HEK293T (cell line): ENCODE data around the gene MT1B.

ENCODE experiments used
- ARNT ChIP-seq: fragments of 450-650 bp; IDR thresholded peaks from 2 replicates; pipeline ENCODE4 v1.6.1; 2017; ENCODE audit warnings: mild to moderate bottlenecking
- ELF4 ChIP-seq: fragments of 450-650 bp; IDR thresholded peaks from 2 replicates; pipeline ENCODE4 v1.6.1; 2017; ENCODE audit warnings: antibody characterized with exemption
- FOXA1 ChIP-seq: fragments of 450-650 bp; IDR thresholded peaks from 2 replicates; pipeline ENCODE4 v1.6.1; 2016; ENCODE audit warnings: mild to moderate bottlenecking
- FOXM1 ChIP-seq: fragments of 450-650 bp; IDR thresholded peaks from 2 replicates; pipeline ENCODE4 v1.6.1; 2017; ENCODE audit warnings: mild to moderate bottlenecking, borderline replicate concordance
- HDGF ChIP-seq: fragments of 450-650 bp; IDR thresholded peaks from 2 replicates; pipeline ENCODE4 v1.6.1; 2017; ENCODE audit warnings: antibody characterized with exemption, borderline replicate concordance
- NFRKB ChIP-seq: fragments of 450-650 bp; IDR thresholded peaks from 2 replicates; pipeline ENCODE4 v1.6.1; 2016; ENCODE audit warnings: mild to moderate bottlenecking, moderate library complexity
- SP1 ChIP-seq: fragments of 450-650 bp; IDR thresholded peaks from 2 replicates; pipeline ENCODE4 v1.6.1; 2017
- SUZ12 ChIP-seq: fragments of 450-650 bp; IDR thresholded peaks from 2 replicates; pipeline ENCODE4 v1.6.1; 2016; ENCODE audit warnings: mild to moderate bottlenecking
- TF ChIP-seq, protein P1 (sequence below): fragments of 450-650 bp; IDR thresholded peaks from 2 replicates; pipeline ENCODE4 v1.6.1; 2016

DNA sequence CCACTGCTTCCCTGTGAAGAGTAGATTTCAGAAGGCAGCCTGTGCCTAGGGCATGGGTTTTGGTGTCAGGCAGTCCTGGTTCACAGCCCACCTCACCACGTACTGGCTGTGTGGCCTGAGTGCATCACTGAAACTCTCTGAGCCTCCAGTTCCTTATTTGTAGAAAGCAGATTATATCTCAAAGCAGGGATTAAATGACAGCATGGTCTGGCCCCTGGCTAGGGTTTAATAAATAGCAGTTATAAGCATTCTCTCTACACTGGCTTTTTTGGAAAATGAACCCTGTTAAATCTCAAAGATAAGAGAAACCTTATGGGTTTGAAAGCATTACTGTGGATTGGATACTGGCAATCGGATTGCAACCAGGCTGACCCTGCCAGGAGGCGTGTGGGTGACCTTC is 22.2 kb upstream of the MT1B start:
- TF ChIP-seq SP1 (no peak), HDGF (no peak), FOXA1 (no peak), SUZ12 (no peak), ELF4 (no peak), NFRKB (no peak), FOXM1 (no peak), ARNT (no peak)
- TF ChIP-seq, protein P1, sequence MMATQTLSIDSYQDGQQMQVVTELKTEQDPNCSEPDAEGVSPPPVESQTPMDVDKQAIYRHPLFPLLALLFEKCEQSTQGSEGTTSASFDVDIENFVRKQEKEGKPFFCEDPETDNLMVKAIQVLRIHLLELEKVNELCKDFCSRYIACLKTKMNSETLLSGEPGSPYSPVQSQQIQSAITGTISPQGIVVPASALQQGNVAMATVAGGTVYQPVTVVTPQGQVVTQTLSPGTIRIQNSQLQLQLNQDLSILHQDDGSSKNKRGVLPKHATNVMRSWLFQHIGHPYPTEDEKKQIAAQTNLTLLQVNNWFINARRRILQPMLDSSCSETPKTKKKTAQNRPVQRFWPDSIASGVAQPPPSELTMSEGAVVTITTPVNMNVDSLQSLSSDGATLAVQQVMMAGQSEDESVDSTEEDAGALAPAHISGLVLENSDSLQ = no peak
